Spleen (tissue), 7 donors: ENCODE results near the gene MC5R.
"Not testable (repeated sequence)": the region's sequence is repeated elsewhere in the genome, so short reads cannot be mapped to it uniquely, and the experiment has no call there.

Source experiments
- POLR2A ChIP-seq, 3 donors: fragments of 450-650 bp; IDR thresholded peaks; one replicate each; pipeline ENCODE4 v1.5.1; 2017; ENCODE audit warnings: antibody characterized with exemption in 3 of 3, mild to moderate bottlenecking in 1 of 3
- POLR2AphosphoS5 ChIP-seq, 3 donors: sonication (generic); formaldehyde crosslinking; IDR thresholded peaks; one replicate each; pipeline ENCODE4 v1.5.1; 2017; ENCODE audit warnings: antibody characterized with exemption in 3 of 3
- TF ChIP-seq, protein P1 (sequence below), 11 experiments: fragments of 200-600 bp in 7 of 11; fragments of 450-650 bp in 4 of 11; sonication (generic) in 4 of 11; IDR thresholded peaks in 8 of 11; conservative IDR thresholded peaks in 3 of 11; 1 replicate in 7 of 11; 2 replicates in 4 of 11; pipeline versions ENCODE4 v1.4.0 to v1.8.0; 2016 to 2021; ENCODE audit warnings: antibody characterized with exemption in 11 of 11, inconsistent platforms in 4 of 11, mild to moderate bottlenecking in 1 of 11
- donor health status: DM: no; HTN: no; CAD: no; lungs with moderate emphysema.
- donor health status: DM: no; HTN: no; CAD: no.
- donor health status: DM: no; HTN: no; CAD: no.

DNA sequence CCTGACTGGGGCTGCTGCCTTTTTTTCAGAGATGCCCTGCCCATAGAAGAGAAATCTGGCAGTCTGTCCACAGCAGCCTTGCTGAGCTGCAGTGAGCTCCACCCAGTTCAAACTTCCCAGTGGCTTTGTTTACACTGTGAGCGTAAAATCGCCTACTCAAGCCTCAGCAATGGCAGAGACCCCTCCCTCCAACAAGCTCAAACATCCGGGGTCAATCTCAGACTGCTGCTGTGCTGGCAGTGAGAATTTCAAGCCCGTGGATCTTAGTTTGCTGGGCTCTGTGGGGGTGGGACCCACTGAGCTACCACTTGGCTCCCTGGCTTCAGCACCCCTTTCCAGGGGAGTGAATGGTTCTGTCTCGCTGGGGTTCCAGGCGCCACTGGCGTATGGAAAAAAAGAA, 38.9 kb downstream of the MC5R start:
- TF ChIP-seq, protein P1, sequence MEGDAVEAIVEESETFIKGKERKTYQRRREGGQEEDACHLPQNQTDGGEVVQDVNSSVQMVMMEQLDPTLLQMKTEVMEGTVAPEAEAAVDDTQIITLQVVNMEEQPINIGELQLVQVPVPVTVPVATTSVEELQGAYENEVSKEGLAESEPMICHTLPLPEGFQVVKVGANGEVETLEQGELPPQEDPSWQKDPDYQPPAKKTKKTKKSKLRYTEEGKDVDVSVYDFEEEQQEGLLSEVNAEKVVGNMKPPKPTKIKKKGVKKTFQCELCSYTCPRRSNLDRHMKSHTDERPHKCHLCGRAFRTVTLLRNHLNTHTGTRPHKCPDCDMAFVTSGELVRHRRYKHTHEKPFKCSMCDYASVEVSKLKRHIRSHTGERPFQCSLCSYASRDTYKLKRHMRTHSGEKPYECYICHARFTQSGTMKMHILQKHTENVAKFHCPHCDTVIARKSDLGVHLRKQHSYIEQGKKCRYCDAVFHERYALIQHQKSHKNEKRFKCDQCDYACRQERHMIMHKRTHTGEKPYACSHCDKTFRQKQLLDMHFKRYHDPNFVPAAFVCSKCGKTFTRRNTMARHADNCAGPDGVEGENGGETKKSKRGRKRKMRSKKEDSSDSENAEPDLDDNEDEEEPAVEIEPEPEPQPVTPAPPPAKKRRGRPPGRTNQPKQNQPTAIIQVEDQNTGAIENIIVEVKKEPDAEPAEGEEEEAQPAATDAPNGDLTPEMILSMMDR (IDR thresholded peaks at IDR 0.05 in 8 of 11, conservative IDR thresholded peaks at IDR 0.05 in 3 of 11) = not testable (repeated sequence)
- TF ChIP-seq POLR2A, POLR2AphosphoS5 (IDR thresholded peaks at IDR 0.05): not testable (repeated sequence)
